IMR-90 (cell line): ENCODE measurements around the gene ASAP2. TPM values are rescaled to one million over a fixed set of nuclear protein-coding genes. Genes with fewer than 3 reads are reported as not detected.

Experiments used
- ATAC-seq: fragments of 200-7000 bp; cut with Tn5 transposase; 2 replicates; pipeline ENCODE4 v1.9.1; 2020; ENCODE audit warnings: low read depth, mild to moderate bottlenecking, moderate library complexity
- BruUV-seq: library from RNA; stranded (reverse); fragments of 400-500 nt; replicated peaks from 2 replicates; lab custom pipeline; 2021; lab: Mats Ljungman, UMichigan
- CTCF ChIA-PET: fragments of 300-600 bp; formaldehyde crosslinking; extraction: SDS; loops from one replicate; lab custom pipeline; 2021; ENCODE audit warnings: antibody characterized with exemption; lab: Yijun Ruan, JAX
- POLR2A ChIA-PET: fragments of 300-600 bp; sonication (Branson Sonifier 250); formaldehyde crosslinking; loops from one replicate; lab custom pipeline; 2022; ENCODE audit warnings: antibody characterized with exemption; ENCODE audit not compliant: unreplicated experiment; lab: Charles Lee
- DNase-seq: peaks from one replicate; pipeline ENCODE4 v3.0.0; 2013
- H2AFZ ChIP-seq: replicated peaks from 2 replicates; pipeline ENCODE3; 2013; ENCODE audit warnings: low read length, mild to moderate bottlenecking; ENCODE audit not compliant: poor library complexity
- H2AK5ac ChIP-seq: 2 replicates; pipeline ENCODE4 v1.6.1; 2013; ENCODE audit warnings: low read depth, low read length, inconsistent platforms
- H2AK9ac ChIP-seq: replicated peaks from 2 replicates; pipeline ENCODE3; 2013; ENCODE audit warnings: mild to moderate bottlenecking, low read depth, low read length, moderate library complexity; ENCODE audit not compliant: poor library complexity
- H2BK120ac ChIP-seq: 2 replicates; pipeline ENCODE4 v1.6.1; 2013; ENCODE audit warnings: low read depth, low read length, inconsistent platforms
- H2BK15ac ChIP-seq: 3 replicates; pipeline ENCODE4 v1.6.1; 2013; ENCODE audit warnings: low read depth, low read length, inconsistent platforms
- H2BK20ac ChIP-seq: 2 replicates; pipeline ENCODE4 v1.6.1; 2013; ENCODE audit warnings: low read depth, mild to moderate bottlenecking, inconsistent platforms, low read length, moderate library complexity
- H2BK5ac ChIP-seq: 2 replicates; pipeline ENCODE4 v1.6.1; 2013; ENCODE audit warnings: mild to moderate bottlenecking, low read depth, low read length, inconsistent platforms; ENCODE audit not compliant: poor library complexity, severe bottlenecking
- H3K14ac ChIP-seq: replicated peaks from 2 replicates; pipeline ENCODE4 v1.6.1; 2013; ENCODE audit warnings: low read depth, low read length, inconsistent platforms
- H3K18ac ChIP-seq: 2 replicates; pipeline ENCODE4 v1.6.1; 2013; ENCODE audit warnings: low read depth, low read length, control low read depth
- H3K23ac ChIP-seq: 2 replicates; pipeline ENCODE4 v1.6.1; 2013; ENCODE audit warnings: low read depth, low read length, inconsistent platforms
- H3K27ac ChIP-seq: 2 replicates; pipeline ENCODE4 v1.5.1; 2013; ENCODE audit warnings: mild to moderate bottlenecking, control low read depth, low read length; ENCODE audit not compliant: insufficient read depth
- H3K27me3 ChIP-seq: 2 replicates; pipeline ENCODE4 v1.6.1; 2013; ENCODE audit warnings: low read length; ENCODE audit not compliant: control insufficient read depth, insufficient read depth
- H3K36me3 ChIP-seq: 2 replicates; pipeline ENCODE4 v1.6.1; 2013; ENCODE audit warnings: low read length, mixed read lengths; ENCODE audit not compliant: control insufficient read depth, insufficient read depth
- H3K4ac ChIP-seq: 2 replicates; pipeline ENCODE4 v1.6.1; 2013; ENCODE audit warnings: low read depth, low read length, inconsistent platforms
- H3K4me1 ChIP-seq: 2 replicates; pipeline ENCODE4 v1.6.1; 2013; ENCODE audit warnings: low read length, mixed read lengths; ENCODE audit not compliant: control insufficient read depth, insufficient read depth
- H3K4me2 ChIP-seq: 2 replicates; pipeline ENCODE4 v1.6.1; 2013; ENCODE audit warnings: low read depth, mild to moderate bottlenecking, control low read depth, low read length, moderate library complexity
- H3K4me3 ChIP-seq: 2 replicates; pipeline ENCODE4 v1.5.1; 2013; ENCODE audit warnings: low read depth, mild to moderate bottlenecking, control low read depth, low read length, moderate library complexity; ENCODE audit not compliant: insufficient read depth
- H3K56ac ChIP-seq: 2 replicates; pipeline ENCODE4 v1.6.1; 2013; ENCODE audit warnings: low read length, inconsistent platforms; ENCODE audit not compliant: insufficient read depth; ENCODE audit errors: extremely low read depth
- H3K79me1 ChIP-seq, 2 experiments: 2 replicates each; pipeline ENCODE4 v1.6.1; 2013; ENCODE audit warnings: low read length in 2 of 2, inconsistent platforms in 1 of 2, low read depth in 1 of 2
- H3K9ac ChIP-seq: 2 replicates; pipeline ENCODE4 v1.6.1; 2013; ENCODE audit warnings: low read depth, low read length, control low read depth
- H3K9me1 ChIP-seq: 2 replicates; pipeline ENCODE4 v1.6.1; 2013; ENCODE audit warnings: low read length, inconsistent platforms; ENCODE audit not compliant: insufficient read depth
- H3K9me3 ChIP-seq: 2 replicates; pipeline ENCODE4 v1.6.1; 2013; ENCODE audit warnings: low read length; ENCODE audit not compliant: control insufficient read depth, insufficient read depth
- H4K20me1 ChIP-seq: 2 replicates; pipeline ENCODE4 v1.6.1; 2013; ENCODE audit warnings: low read length, inconsistent platforms; ENCODE audit not compliant: insufficient read depth
- H4K5ac ChIP-seq: 2 replicates; pipeline ENCODE4 v1.6.1; 2013; ENCODE audit warnings: mild to moderate bottlenecking, low read depth, low read length, control low read depth
- H4K8ac ChIP-seq, 2 experiments: 2 replicates each; pipeline ENCODE4 v1.6.1; 2013; ENCODE audit warnings: low read depth in 2 of 2, low read length in 2 of 2, control low read depth in 1 of 2, inconsistent platforms in 1 of 2
- H4K91ac ChIP-seq: 2 replicates; pipeline ENCODE4 v1.6.1; 2013; ENCODE audit warnings: low read depth, low read length, inconsistent platforms; ENCODE audit not compliant: insufficient read depth
- BHLHE40 ChIP-seq: fragments of 150-350 bp; IDR thresholded peaks from 2 replicates; pipeline ENCODE4 v1.6.1; 2016; ENCODE audit warnings: mild to moderate bottlenecking, low read depth, low read length
- CEBPB ChIP-seq: IDR thresholded peaks from 2 replicates; pipeline ENCODE4 v1.6.1; 2012; ENCODE audit warnings: low read depth, low read length, improper control_type of control experiment
- CHD1 ChIP-seq: IDR thresholded peaks from 2 replicates; pipeline ENCODE4 v1.6.1; 2012; ENCODE audit warnings: low read depth, low read length, improper control_type of control experiment
- FOS ChIP-seq: fragments of 150-350 bp; IDR thresholded peaks from 2 replicates; pipeline ENCODE4 v1.6.1; 2016; ENCODE audit warnings: low read depth, low read length
- MAFK ChIP-seq: IDR thresholded peaks from 2 replicates; pipeline ENCODE4 v1.6.1; 2012; ENCODE audit warnings: low read depth, low read length, improper control_type of control experiment
- MAZ ChIP-seq: IDR thresholded peaks from 2 replicates; pipeline ENCODE4 v1.6.1; 2012; ENCODE audit warnings: low read depth, mild to moderate bottlenecking, low read length, improper control_type of control experiment, moderate library complexity, borderline replicate concordance
- MXI1 ChIP-seq: IDR thresholded peaks from 2 replicates; pipeline ENCODE4 v1.6.1; 2012; ENCODE audit warnings: low read depth, mild to moderate bottlenecking, low read length, moderate library complexity, borderline replicate concordance
- NFE2L2 ChIP-seq: fragments of 150-350 bp; IDR thresholded peaks from 2 replicates; pipeline ENCODE4 v1.6.1; 2016; ENCODE audit warnings: low read depth, mild to moderate bottlenecking, low read length
- RCOR1 ChIP-seq: IDR thresholded peaks from 2 replicates; pipeline ENCODE4 v1.6.1; 2012; ENCODE audit warnings: mild to moderate bottlenecking, low read length, improper control_type of control experiment; ENCODE audit not compliant: insufficient replicate concordance
- RFX5 ChIP-seq: IDR thresholded peaks from 2 replicates; pipeline ENCODE4 v1.8.0; 2012; ENCODE audit warnings: low read depth, mild to moderate bottlenecking, low read length, moderate library complexity
- SMC3 ChIP-seq: fragments of 150-350 bp; IDR thresholded peaks from 2 replicates; pipeline ENCODE4 v1.6.1; 2016; ENCODE audit warnings: low read depth, mild to moderate bottlenecking, antibody characterized with exemption, low read length, moderate library complexity
- USF2 ChIP-seq: fragments of 150-350 bp; IDR thresholded peaks from 2 replicates; pipeline ENCODE4 v1.6.1; 2017; ENCODE audit warnings: mild to moderate bottlenecking, antibody characterized with exemption, low read length, low read depth
- WGBS, 2 experiments: methylation state at CpG; one replicate each; pipeline versions ENCODE4 v1.1.5 to v1.1.7; 2013; ENCODE audit warnings: missing lambda C conversion rate in 2 of 2; ENCODE audit not compliant: insufficient read length in 1 of 2; ENCODE audit errors: extremely low coverage in 2 of 2; 5-methylcytosine and 5-hydroxymethylcytosine counted together
- dilution Hi-C: fragments of 300-500 bp; cut with HindIII; formaldehyde crosslinking; loops from one replicate; pipeline ENCODE4 v1.14.3; 2018; ENCODE audit warnings: low sequenced_read_pairs; ENCODE audit not compliant: unreplicated experiment
- in situ Hi-C: fragments of 300-500 bp; cut with MboI; formaldehyde crosslinking; loops from 3 replicates; pipeline ENCODE4 v1.14.3; 2019; ENCODE audit warnings: low sequenced_read_pairs, inconsistent platforms, mixed read lengths
- intact Hi-C: fragments of 100-400 bp; cut with micrococcal nuclease; formaldehyde crosslinking; loops from 2 replicates; pipeline ENCODE4 v1.10.0; 2022
- polyA plus RNA-seq, 3 experiments: library from polyadenylated mRNA; depleted of rRNA; stranded (reverse); fragments of >200 nt; gene quantifications; 2 replicates each; pipeline ENCODE4 v1.2.3, GENCODE V29; 2012; ENCODE audit warnings: low replicate concordance in 1 of 3
- total RNA-seq: library from RNA; depleted of rRNA; stranded (reverse); fragments of >200 nt; gene quantifications from 2 replicates; pipeline ENCODE4 v1.2.3, GENCODE V29; 2012
- TF ChIP-seq, protein P1 (sequence below): fragments of 150-350 bp; IDR thresholded peaks from 2 replicates; pipeline ENCODE4 v1.6.1; 2016; ENCODE audit warnings: low read depth, mild to moderate bottlenecking, low read length, moderate library complexity, borderline replicate concordance

ASAP2 gene
- total and polyA plus RNA-seq, 2 of the 4 experiments (the other 2 are of a cell fraction), result 19.7 to 28.1 TPM

DNA sequence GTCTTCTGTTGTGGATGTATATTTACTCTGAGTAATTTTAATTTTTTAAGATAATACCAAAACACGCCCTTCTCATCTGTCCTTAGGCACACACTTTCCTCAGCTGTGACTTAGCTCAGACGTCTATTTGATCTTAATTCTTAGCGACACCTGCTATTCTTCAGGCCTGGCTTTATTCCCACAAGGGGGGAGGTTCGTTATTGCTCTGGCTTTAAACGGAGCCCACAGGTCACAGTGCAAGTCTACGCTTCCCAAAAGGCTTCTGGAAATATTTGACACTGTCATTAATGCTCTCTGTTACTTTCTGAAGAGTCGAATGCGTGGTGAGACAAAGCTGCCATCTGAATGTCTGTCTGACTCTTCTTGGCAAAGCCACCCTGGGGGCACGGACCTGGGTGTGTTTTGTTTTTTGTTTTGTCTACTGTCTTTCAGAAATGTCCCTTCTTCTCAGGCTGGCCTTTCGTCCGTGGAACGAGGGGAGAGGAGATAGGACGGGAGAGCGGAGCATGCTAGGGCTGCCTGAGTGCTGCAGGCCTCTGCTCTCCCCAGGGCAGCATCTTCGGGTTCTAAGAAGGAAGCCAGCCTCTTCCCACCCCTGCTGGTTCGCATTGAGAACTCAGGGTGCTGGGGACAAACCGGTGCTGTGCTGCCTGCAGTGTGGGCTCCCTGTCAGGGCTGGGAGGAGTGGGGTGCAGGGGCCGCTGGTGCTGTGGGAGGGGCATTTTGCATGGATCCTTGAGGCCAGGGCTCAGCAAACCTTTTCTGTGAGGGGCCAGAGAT is 61.9 kb downstream of the ASAP2 start:
- BruUV-seq, result no TSS peak
- CTCF ChIA-PET, result no interaction called here
- POLR2A ChIA-PET, result no interaction called here
- dilution Hi-C loops, result no loop called here
- H2AFZ ChIP-seq, result peak overlapping the region; percentile 27
- peaks cover 28 to 77% of the 10 kb centered on the region in 2 experiments for H3K79me1 ChIP-seq
- no peak overlapping the region for H3K9ac ChIP-seq
- no peak overlapping the region for H3K14ac ChIP-seq
- H3K36me3 ChIP-seq, result no peaks in the 10 kb centered on the region
- H2AK9ac ChIP-seq, result no peak overlapping the region
- peaks cover 7% of the 10 kb centered on the region for H3K9me1 ChIP-seq
- no peak overlapping the region for H3K4me2 ChIP-seq
- no peak overlapping the region for H3K56ac ChIP-seq
- H3K27me3 ChIP-seq, result no peaks in the 10 kb centered on the region
- no peak overlapping the region for H2BK120ac ChIP-seq
- H2BK15ac ChIP-seq, result no peak overlapping the region
- no peak overlapping the region for H3K4ac ChIP-seq
- no peak overlapping the region for H3K18ac ChIP-seq
- H3K4me3 ChIP-seq, result no peak overlapping the region
- intact Hi-C loops, result no loop called here
- DNase-seq (no peak), ATAC-seq (no peak)
- H2BK5ac ChIP-seq, result peak overlapping the region; percentile 4
- in situ Hi-C loops, result no loop called here
- no peaks in the 10 kb centered on the region for H3K9me3 ChIP-seq
- peaks cover 43% of the 10 kb centered on the region for H4K20me1 ChIP-seq
- H4K8ac ChIP-seq, result 0 out of 4 replicates have a peak overlapping the region, but pooled peaks of 1 of the 2 experiments have one; percentile 2
- peak overlapping the region; percentile 12; the same call in 1 of the 2 replicates for H4K5ac ChIP-seq
- TF ChIP-seq CEBPB, result no peak
- TF ChIP-seq FOS, result no peak
- TF ChIP-seq BHLHE40, result no peak
- TF ChIP-seq MAFK, result no peak
- no peak for TF ChIP-seq MXI1
- no peak for TF ChIP-seq MAZ
- TF ChIP-seq, protein P1, sequence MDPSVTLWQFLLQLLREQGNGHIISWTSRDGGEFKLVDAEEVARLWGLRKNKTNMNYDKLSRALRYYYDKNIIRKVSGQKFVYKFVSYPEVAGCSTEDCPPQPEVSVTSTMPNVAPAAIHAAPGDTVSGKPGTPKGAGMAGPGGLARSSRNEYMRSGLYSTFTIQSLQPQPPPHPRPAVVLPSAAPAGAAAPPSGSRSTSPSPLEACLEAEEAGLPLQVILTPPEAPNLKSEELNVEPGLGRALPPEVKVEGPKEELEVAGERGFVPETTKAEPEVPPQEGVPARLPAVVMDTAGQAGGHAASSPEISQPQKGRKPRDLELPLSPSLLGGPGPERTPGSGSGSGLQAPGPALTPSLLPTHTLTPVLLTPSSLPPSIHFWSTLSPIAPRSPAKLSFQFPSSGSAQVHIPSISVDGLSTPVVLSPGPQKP, result no peak
- TF ChIP-seq USF2, result no peak
- TF ChIP-seq CHD1, result no peak
- no peak for TF ChIP-seq RFX5
- no peak for TF ChIP-seq SMC3
- no peak for TF ChIP-seq NFE2L2
- no peak for TF ChIP-seq RCOR1
- no peak overlapping the region for H2BK20ac ChIP-seq
- H3K4me1 ChIP-seq, result peaks cover 12% of the 10 kb centered on the region
- H3K23ac ChIP-seq, result no peak overlapping the region
- no peak overlapping the region; the same call in 1 of the 2 replicates for H2AK5ac ChIP-seq
- WGBS, 2 experiments, result 65% methylated on average over 5 of the region's 18 CpGs; no CpG with 5 or more reads in 1 of the 2 experiments
- H4K91ac ChIP-seq, result no peak overlapping the region
- H3K27ac ChIP-seq, result no peak overlapping the region
